Measurements from ENCODE around the gene DEGS2.
A peak's percentile ranks its signal among the peaks of the same experiment; 100 is the strongest.
"Not testable (repeated sequence)": the region's sequence is repeated elsewhere in the genome, so short reads cannot be mapped to it uniquely, and the experiment has no call there.

The DEGS2 gene

DNA sequence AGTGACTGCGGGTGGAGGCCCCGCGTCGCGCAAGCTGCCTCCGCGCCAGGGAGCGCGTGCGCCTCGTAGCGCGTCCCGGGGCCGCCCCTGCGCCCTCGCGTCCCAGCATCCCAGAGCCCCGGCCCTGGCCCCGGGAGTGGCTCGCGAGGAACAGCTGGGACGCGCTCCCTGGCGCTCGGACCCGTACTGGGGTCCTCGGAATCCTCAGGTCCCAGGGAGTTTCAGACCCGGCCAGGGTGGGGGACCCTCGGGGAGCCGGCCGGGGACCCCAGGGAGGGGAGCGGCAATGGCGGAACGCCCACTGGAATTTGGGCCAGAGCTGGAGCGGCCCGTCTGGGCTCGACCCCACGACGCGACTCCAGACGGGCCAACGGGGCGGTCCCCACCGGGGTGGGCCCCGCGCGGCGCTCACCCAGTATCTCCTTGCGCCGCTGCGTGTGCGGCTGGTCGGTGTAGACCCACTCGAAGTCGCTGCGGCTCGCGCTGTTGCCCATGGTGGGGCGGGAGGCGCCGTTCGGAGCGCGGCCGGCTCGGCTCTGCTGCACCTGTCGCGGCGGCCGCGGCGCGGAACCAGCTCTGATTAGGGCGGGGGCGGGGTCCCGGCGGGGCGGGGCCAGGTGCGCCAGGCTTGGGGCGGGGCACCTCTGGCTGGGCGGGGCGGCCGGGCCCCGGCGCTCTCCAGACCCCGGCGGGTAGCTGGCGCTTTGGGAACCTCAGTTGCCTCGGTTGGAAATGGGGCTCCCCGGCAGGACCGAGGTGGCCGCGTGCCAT, at the start of gene DEGS2:
Gene DEGS2 (minus strand): TSS at position 552 of the 771 bp plus-strand sequence. CDS start 58 bp downstream, at position 494.
- DNase-seq (ENCODE audit: low spot score) = peak; percentile 34

DNA sequence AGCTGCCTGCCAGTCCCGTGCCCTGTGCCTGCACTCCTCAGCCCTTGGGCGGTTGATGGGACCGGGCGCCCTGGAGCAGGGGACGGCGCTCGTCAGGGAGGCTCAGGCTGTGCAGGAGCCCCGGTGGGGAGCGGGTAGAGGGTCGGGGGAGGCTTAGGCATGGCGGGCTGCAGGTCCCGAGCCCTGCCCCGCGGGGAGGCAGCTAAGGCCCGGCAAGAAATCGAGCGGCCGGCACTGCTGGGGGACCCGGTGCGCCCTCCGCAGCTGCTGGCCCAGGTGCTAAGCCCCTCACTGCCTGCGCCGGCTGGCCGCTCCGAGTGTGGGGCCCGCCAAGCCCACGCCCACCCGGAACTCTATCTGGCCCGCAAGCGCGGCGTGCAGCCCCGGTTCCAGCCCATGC, 48.7 kb upstream of the DEGS2 start:
- DNase-seq (ENCODE audit: low spot score) = not testable (repeated sequence)

GRCh38 chr14:100207588-100207987, 48.1 kb upstream of the DEGS2 start:
- not testable (repeated sequence) for DNase-seq (ENCODE audit: low spot score)

- DNase-seq (ENCODE audit: low spot score) = not testable (repeated sequence)
These were observed 45.4 kb upstream of the DEGS2 start for GRCh38 chr14:100204835-100205167.

GRCh38 chr14:100203962-100204834, 44.8 kb upstream of the DEGS2 start:
- DNase-seq (ENCODE audit: low spot score) = no peak

- no peak for DNase-seq (ENCODE audit: low spot score)
These were observed 43.7 kb upstream of the DEGS2 start for GRCh38 chr14:100203146-100203545.

DNA sequence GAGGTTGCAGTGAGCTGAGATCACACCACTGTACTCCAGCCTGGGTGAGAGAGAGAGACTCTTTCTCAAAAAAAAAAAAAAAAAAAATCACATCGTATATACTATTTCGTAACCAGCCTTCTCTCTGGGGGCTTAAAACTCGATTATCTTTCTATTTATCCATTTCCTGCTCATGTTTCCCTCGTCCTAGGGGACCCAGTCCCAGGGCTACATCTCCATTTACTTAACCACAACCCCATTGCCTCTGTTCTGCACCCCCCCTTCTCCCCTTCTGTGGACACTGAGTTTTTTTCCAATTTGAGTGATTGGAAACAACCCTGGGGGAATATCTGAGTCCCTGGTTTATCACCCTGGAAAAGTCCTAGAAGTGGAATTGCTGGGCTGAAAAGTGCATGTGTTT, 43.3 kb upstream of the DEGS2 start:
- DNase-seq (ENCODE audit: low spot score) = no peak

- no peak for DNase-seq (ENCODE audit: low spot score)
These were observed 42.3 kb upstream of the DEGS2 start for GRCh38 chr14:100201701-100202100.

DNA sequence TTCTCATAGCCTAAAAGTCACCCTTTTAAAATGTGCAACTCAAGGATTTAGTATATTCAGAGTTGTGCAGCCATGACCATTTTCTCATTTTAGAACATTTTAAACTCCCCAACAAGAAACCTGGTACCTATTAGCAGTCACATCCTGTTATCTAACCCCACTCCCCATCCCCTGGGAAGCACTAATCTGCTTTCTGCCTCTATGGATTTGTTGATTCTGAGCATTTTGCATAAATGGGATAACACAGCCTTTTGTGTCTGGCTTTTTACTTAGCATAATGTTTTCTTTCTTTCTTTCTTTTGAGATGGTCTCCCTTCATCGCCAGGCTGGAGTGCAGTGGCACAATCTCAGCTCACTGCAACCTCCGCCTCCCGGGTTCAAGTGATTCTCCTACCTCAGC, 40.9 kb upstream of the DEGS2 start:
- DNase-seq (ENCODE audit: low spot score) = no peak

DNA sequence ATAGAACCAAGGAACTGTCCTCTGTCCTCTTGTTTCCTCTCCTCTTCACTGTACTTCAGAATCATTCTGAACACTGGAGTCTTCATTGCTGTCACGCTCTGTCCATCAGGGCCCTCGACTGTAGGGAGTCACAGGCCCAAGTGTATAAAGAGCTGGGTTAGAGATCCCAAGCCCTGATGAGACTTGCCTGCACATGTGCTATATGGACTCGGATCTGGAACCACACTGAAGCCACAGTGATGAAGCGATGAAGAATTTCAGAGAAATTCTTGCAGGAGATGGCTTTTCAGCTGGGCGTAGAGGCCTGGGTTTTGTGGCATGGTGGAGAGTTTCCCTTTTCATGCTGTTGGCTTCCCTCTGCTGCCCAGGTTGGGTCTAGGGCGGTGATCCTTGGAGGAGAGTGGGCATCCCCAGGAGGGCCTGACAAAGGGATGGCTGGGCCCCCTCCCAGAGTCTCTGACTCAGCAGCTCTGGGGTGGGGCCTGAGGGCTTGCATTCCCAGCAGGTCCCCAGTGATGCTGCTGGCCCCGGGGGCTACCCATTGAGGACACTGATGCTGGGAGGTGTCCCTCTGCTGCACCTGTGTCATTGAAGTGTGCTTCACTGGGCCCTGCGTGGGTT, 39.9 kb upstream of the DEGS2 start:
- no peak for DNase-seq (ENCODE audit: low spot score)

DNA sequence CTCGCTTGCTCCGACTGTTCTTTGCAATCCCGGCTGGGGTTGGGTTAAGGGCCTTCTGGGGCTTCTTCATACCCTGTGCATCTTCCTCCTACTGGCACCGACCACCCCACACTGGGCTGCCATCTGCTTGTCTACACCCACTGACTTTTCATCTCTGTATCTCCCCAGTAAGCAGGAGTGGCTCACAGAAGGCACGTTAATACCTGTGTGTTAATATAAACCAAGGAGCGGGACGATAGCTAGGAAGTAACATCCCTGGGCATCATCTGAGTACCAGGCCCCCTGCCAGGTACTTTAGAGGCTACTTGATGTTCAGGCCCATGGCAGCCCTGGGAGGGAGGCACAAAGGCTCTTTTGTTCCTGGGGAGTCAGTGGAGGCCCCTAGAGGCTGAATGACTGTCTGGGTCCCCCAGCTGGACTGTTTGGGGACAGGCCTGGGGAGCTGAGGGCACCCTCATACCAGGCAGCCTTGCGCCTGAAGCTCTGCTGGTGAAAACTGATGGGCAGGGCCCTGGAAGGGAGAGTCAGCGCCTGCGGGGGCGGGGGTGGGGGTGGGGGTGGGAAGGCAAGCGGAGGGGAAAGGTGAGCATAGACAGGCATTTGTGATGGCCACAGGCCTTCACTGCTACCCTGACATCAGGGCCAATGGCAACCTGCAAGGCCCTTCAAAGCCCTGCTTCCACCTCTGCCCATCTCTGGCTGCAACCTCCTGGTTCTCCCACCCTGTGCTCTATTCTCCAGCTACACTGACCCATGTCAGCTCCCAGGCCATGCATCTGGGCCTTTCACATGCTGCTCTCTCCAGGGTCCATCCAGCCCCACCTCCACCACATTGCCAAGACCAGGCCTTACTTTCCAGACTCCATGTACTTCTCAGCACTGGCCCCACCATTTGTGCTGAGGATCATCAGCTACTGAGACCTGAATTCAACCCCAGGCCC, 34.2 kb upstream of the DEGS2 start:
- DNase-seq (ENCODE audit: low spot score) = no peak

GRCh38 chr14:100192672-100193416, 33.4 kb upstream of the DEGS2 start:
- peak; percentile 100 for DNase-seq (ENCODE audit: low spot score)

DNA sequence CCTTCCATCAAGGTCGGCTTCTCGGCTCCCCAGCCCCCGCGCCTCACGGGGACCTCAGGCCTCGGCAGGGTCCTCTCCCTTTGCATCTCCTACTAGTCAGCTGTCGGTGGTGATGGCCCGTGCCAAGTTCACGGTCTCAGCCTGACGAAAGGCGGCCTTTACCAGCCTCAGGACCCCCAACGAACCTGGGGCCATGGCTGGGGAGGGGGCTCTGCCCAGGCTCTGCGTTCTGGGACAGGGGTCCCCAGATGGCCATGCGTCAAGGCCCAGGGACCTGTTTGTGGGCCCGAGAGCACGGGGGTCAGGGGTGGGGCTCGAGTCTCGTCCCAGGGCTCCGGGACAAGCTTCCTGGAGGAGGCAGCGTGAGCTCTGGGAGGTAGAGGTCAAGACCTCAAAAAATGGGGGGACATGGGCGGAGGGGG, 32.8 kb upstream of the DEGS2 start:
- no peak for DNase-seq (ENCODE audit: low spot score)

- no peak for DNase-seq (ENCODE audit: low spot score)
These were observed 32.3 kb upstream of the DEGS2 start for GRCh38 chr14:100191584-100192249.

GRCh38 chr14:100190126-100190525, 30.7 kb upstream of the DEGS2 start:
- DNase-seq (ENCODE audit: low spot score) = no peak

DNA sequence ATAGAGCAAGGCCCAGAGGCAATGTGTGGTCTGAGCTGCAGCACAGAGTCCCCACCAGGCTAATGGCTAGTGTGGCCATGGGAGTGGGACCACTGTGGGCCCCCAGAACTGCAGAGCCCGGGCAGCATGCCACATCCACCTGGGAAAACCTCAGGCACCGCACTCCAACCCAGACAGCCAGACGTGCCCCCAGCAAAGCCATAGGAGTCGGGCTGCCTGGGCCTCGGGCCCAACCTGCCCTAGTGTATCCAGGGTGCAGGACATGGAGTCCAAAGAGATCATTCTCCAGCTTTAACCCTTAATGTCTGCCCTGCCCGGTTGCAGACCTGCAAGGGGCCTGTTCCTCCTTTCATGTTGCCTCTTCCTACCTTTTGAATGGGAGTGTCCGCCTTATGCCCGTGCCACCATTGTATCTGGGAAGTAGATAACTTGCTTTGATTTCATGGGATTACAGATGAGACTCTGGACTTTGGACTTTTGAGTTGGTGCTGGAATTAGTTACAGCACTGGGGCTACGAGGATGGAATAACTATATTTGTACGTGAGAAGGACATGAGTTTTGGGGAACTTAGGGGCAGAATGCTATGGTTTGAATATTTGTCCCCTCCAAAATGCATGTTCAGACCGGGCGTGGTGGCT, 29.1 kb upstream of the DEGS2 start:
- DNase-seq (ENCODE audit: low spot score) = no peak

GRCh38 chr14:100187247-100187833, 27.9 kb upstream of the DEGS2 start:
- no peak for DNase-seq (ENCODE audit: low spot score)

DNA sequence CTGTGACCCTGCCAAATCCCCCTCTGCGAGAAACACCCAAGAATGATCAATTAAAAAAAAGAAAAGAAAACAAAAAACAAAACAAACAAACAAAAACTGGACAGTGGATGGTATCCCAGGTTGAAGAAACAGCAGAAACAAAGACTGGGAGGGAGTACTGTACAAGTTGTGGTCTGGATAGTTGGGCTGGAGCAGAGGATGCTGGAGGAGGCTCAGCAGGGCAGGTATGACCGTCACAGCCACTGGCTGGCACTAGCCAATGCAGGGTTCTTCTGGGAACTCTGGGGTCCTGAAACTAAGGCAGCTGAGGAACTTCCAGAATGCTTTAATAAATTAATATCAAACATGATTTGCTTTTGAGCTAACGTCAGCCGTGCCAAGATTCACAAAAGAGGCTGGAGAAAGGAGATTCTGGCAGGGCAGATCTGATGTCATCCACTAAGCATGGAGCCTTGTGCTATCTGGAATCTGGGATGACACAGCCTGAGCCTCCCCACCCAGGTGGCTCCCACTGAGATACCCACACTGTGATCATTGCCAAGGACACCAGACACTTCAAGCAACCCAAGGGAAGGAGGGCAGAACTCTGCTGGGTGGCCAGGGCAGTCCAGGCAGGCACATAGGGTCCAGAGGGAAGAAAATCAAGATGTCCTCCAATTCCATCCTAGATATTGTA, 22.6 kb upstream of the DEGS2 start:
- DNase-seq (ENCODE audit: low spot score) = not testable (repeated sequence)

GRCh38 chr14:100180671-100181070, 21.2 kb upstream of the DEGS2 start:
- not testable (repeated sequence) for DNase-seq (ENCODE audit: low spot score)

Measured in activated CD4-positive, alpha-beta T cell treated with anti-CD3 and anti-CD28 coated beads, Interleukin-2, Interleukin-4, amounts not matched to agents 100 ng/mL and 50 ng/mL, durations not matched to agents 16 hours and 8 hours (primary cell).